Measurements from ENCODE around the gene KRT13. TPM values are rescaled to one million over a fixed set of nuclear protein-coding genes. Genes with fewer than 3 reads are reported as not detected.

KRT13 gene
- total and polyA plus RNA-seq, 9 of the 15 experiments (the other 6 are each of a cell fraction or from before 2014, with no cell fraction given), result 0.11 to 1.1 (median 0.24) TPM; not detected in 3

- TF ChIP-seq, protein P1, sequence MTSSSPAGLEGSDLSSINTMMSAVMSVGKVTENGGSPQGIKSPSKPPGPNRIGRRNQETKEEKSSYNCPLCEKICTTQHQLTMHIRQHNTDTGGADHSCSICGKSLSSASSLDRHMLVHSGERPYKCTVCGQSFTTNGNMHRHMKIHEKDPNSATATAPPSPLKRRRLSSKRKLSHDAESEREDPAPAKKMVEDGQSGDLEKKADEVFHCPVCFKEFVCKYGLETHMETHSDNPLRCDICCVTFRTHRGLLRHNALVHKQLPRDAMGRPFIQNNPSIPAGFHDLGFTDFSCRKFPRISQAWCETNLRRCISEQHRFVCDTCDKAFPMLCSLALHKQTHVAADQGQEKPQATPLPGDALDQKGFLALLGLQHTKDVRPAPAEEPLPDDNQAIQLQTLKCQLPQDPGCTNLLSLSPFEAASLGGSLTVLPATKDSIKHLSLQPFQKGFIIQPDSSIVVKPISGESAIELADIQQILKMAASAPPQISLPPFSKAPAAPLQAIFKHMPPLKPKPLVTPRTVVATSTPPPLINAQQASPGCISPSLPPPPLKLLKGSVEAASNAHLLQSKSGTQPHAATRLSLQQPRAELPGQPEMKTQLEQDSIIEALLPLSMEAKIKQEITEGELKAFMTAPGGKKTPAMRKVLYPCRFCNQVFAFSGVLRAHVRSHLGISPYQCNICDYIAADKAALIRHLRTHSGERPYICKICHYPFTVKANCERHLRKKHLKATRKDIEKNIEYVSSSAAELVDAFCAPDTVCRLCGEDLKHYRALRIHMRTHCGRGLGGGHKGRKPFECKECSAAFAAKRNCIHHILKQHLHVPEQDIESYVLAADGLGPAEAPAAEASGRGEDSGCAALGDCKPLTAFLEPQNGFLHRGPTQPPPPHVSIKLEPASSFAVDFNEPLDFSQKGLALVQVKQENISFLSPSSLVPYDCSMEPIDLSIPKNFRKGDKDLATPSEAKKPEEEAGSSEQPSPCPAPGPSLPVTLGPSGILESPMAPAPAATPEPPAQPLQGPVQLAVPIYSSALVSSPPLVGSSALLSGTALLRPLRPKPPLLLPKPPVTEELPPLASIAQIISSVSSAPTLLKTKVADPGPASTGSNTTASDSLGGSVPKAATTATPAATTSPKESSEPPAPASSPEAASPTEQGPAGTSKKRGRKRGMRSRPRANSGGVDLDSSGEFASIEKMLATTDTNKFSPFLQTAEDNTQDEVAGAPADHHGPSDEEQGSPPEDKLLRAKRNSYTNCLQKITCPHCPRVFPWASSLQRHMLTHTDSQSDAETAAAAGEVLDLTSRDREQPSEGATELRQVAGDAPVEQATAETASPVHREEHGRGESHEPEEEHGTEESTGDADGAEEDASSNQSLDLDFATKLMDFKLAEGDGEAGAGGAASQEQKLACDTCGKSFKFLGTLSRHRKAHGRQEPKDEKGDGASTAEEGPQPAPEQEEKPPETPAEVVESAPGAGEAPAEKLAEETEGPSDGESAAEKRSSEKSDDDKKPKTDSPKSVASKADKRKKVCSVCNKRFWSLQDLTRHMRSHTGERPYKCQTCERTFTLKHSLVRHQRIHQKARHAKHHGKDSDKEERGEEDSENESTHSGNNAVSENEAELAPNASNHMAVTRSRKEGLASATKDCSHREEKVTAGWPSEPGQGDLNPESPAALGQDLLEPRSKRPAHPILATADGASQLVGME (CRISPR knock-in tag; IDR thresholded peaks at IDR 0.05), result no peak
- TF ChIP-seq ERF (CRISPR knock-in tag; IDR thresholded peaks at IDR 0.05) (no peak), ZNF77 (CRISPR knock-in tag; IDR thresholded peaks at IDR 0.05) (no peak), ATF3 (IDR thresholded peaks at IDR 0.05) (peak; percentile 86), ATF3 (CRISPR knock-in tag; conservative IDR thresholded peaks at IDR 0.05) (no peak), JUN (IDR thresholded peaks at IDR 0.05; ENCODE audit: borderline replicate concordance, low read depth, low read length) (peak; percentile 58; the same call in 1 of the 2 replicates), JUN (CRISPR knock-in tag; IDR thresholded peaks at IDR 0.05; ENCODE audit: borderline replicate concordance) (no peak), ARID1B (IDR thresholded peaks at IDR 0.05) (peak; percentile 37; the same call in 1 of the 2 replicates), ZNF143 (CRISPR knock-in tag; IDR thresholded peaks at IDR 0.05) (no peak), RBM25 (IDR thresholded peaks at IDR 0.05; ENCODE audit: low read depth, low read length, severe bottlenecking) (peak; percentile 96), ZNF436 (CRISPR knock-in tag; IDR thresholded peaks at IDR 0.05) (no peak), GATAD2A (IDR thresholded peaks at IDR 0.05) (0 out of 2 replicates have a peak, but pooled peaks have one; percentile 29), RERE (CRISPR knock-in tag; IDR thresholded peaks at IDR 0.05; ENCODE audit: borderline replicate concordance) (no peak)
- TF ChIP-seq, protein P2, sequence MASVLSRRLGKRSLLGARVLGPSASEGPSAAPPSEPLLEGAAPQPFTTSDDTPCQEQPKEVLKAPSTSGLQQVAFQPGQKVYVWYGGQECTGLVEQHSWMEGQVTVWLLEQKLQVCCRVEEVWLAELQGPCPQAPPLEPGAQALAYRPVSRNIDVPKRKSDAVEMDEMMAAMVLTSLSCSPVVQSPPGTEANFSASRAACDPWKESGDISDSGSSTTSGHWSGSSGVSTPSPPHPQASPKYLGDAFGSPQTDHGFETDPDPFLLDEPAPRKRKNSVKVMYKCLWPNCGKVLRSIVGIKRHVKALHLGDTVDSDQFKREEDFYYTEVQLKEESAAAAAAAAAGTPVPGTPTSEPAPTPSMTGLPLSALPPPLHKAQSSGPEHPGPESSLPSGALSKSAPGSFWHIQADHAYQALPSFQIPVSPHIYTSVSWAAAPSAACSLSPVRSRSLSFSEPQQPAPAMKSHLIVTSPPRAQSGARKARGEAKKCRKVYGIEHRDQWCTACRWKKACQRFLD (CRISPR knock-in tag; IDR thresholded peaks at IDR 0.05), result no peak
Measured at GRCh38 chr17:41521574-41522261, 16.3 kb upstream of the KRT13 start (continued).
